ENCODE results near the gene ZDHHC22.

ZDHHC22 gene

GRCh38 chr14:77102154-77102553 is 39.4 kb downstream of the ZDHHC22 start:
- DNase-seq: no peak

- no peak for DNase-seq
Observed at GRCh38 chr14:77100961-77101360, 40.6 kb downstream of the ZDHHC22 start.

GRCh38 chr14:77099425-77100167 is 42.0 kb downstream of the ZDHHC22 start:
- no peak for DNase-seq

- DNase-seq: no peak
Observed at GRCh38 chr14:77098529-77099353, 42.9 kb downstream of the ZDHHC22 start.

GRCh38 chr14:77097700-77098528 is 43.7 kb downstream of the ZDHHC22 start, which contains the start of gene CIPC:
TSS of gene CIPC (plus strand) at chr14:77098258. CDS start at chr14:77105709, 7,451 bp downstream.
- peak; percentile 98 to 99 for DNase-seq

- DNase-seq: peak in 1 of 2 experiments; percentile 17
Observed at GRCh38 chr14:77097006-77097699, 44.4 kb downstream of the ZDHHC22 start.

GRCh38 chr14:77094672-77095284 is 46.8 kb downstream of the ZDHHC22 start:
- peak; percentile 58 to 68 for DNase-seq

GRCh38 chr14:77092676-77093075 is 48.9 kb downstream of the ZDHHC22 start:
- no peak for DNase-seq

GRCh38 chr14:77091518-77091917 is 50.1 kb downstream of the ZDHHC22 start:
- no peak for DNase-seq

GRCh38 chr14:77088645-77089044 is 52.9 kb downstream of the ZDHHC22 start:
- DNase-seq: no peak

GRCh38 chr14:77088219-77088618 is 53.4 kb downstream of the ZDHHC22 start:
- DNase-seq: no peak

GRCh38 chr14:77087631-77088030 is 54.0 kb downstream of the ZDHHC22 start:
- DNase-seq: no peak

GRCh38 chr14:77086951-77087350 is 54.6 kb downstream of the ZDHHC22 start:
- no peak for DNase-seq

GRCh38 chr14:77086017-77086727 is 55.4 kb downstream of the ZDHHC22 start:
- DNase-seq: no peak

GRCh38 chr14:77085538-77085937 is 56.1 kb downstream of the ZDHHC22 start:
- DNase-seq: no peak

GRCh38 chr14:77084985-77085384 is 56.6 kb downstream of the ZDHHC22 start:
- DNase-seq: no peak

- DNase-seq: no peak
Observed at GRCh38 chr14:77083082-77083481, 58.5 kb downstream of the ZDHHC22 start.

- DNase-seq: no peak
Observed at GRCh38 chr14:77082356-77082755, 59.2 kb downstream of the ZDHHC22 start.

Measured in NCI-H1930 (cell line).